Measurements from ENCODE around the gene SLC2A4RG.

The SLC2A4RG gene

DNA sequence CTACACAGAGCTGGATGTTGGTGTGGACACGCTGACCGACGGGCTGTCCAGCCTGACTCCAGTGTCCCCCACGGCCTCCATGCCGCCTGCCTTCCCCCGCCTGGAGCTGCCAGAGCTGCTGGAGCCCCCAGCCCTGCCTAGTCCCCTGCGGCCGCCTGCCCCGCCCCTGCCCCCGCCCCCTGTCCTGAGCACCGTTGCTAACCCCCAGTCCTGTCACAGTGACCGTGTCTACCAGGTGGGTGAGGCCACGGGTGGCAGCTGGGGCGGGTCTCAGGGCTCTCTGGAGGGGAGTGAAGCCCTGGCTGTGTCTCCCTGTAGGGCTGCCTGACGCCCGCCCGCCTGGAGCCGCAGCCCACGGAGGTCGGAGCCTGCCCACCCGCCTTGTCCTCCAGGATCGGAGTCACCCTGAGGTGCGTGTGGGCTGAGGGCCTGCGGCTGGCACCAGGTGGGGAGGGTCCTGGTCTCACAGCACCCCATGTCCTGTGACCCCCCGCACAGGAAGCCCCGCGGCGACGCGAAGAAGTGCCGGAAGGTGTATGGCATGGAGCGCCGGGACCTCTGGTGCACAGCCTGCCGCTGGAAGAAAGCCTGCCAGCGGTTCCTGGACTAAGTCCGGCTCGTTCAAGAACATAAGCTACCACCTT is 2.9 kb downstream of the SLC2A4RG start:
- no peak for DNase-seq

GRCh38 chr20:63743210-63743970 is 3.8 kb downstream of the SLC2A4RG start:
- DNase-seq, result no peak

DNA sequence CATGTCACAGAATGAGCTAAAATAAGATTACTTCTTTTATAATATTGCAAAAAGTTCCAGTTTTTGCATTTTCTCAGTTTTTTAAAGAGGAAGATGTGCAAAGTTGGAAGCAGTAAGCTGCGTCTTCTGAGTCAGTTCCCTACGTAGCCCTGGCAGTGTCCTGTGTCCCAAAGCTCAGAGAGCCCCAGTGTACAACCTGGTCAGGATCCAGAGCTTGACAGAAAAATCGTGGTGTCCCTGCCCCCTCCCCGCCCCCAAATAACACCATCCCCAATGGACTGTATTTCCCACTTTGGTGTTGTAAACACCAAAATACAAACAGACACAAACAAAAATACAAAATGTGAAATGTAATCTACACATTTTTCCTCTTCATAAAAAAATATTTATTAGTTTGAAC is 4.6 kb downstream of the SLC2A4RG start:
- DNase-seq, result no peak

GRCh38 chr20:63744574-63745423 is 5.2 kb downstream of the SLC2A4RG start:
- DNase-seq, result no peak

GRCh38 chr20:63745424-63745805 is 5.8 kb downstream of the SLC2A4RG start:
- DNase-seq, result no peak

- no peak for DNase-seq
Measured at GRCh38 chr20:63745961-63746731, 6.6 kb downstream of the SLC2A4RG start.

DNA sequence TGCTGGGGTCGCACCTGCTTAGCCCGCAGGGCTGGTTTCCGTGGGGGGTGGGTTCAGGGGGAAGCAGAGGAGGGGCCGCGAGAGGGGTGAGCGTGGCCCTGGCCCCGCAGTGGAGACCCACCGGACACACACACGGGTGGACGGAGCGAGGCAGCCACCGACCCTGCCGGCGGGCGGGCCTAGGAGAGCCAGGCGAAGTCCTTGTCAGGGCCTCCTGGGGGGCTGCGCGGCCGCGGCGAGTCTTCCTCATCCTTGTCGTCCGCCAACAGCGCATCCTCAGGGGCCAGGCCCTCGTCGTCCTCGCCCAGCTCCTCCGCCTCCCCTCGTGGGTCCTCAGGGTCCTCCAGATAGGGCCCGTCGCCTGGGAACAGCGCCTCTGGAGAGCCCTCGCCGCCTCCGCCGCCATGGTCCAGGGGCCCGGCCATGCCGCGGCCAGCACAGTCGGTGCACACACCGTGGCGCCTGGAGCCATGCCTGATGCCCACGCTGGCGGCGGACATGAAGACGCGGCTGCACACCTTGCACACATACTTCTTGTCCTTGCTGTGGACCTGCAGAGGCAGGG is 7.3 kb downstream of the SLC2A4RG start:
- no peak for DNase-seq

GRCh38 chr20:63747622-63748069 is 8.1 kb downstream of the SLC2A4RG start:
- no peak for DNase-seq

DNA sequence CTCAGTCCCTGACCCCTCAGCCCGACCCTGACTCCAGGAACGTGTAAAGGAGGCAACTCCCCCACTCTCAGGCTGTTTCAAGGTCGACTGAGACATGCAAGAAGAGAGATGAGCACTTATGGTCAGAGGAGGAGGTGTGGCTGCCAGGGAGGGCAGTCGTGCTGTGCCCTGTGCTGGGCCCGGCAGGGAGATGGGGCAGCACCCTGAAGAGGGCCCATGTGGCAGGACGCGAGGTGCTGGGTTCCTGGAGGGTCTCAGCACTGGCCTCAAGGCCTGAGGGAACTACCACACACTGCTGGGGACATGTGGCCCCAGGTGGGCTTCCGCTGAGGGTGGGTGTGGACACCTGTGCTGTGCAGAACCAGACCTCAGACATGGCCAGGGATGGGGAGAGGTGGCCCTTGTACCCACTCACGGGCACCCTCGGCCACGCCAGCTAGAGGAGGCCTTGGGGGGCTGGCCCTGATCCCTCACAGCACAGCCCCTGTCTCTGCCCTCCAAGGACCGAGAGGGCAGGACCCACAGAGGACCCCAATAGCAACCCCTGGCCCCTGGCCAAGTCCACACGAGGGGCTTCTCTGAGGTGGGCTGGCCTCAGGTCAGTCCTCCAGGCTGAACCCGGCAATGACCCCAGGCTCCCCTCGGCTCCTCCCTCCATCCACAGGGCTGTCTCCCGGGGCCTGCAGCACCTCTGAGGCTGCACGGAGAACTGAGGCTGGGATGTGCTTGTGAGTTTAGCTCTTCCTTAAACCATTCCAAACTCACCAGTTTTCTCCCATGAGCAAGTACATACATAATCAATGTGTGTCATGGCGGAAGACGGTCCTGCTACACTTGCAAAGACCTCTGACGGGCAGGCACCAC is 8.7 kb downstream of the SLC2A4RG start:
- no peak for DNase-seq

- no peak for DNase-seq
Measured at GRCh38 chr20:63748934-63749270, 9.3 kb downstream of the SLC2A4RG start.

GRCh38 chr20:63749597-63750508 is 10.3 kb downstream of the SLC2A4RG start:
- no peak for DNase-seq

- peak; percentile 70 for DNase-seq
Measured at GRCh38 chr20:63750807-63751470, 11.4 kb downstream of the SLC2A4RG start.

DNA sequence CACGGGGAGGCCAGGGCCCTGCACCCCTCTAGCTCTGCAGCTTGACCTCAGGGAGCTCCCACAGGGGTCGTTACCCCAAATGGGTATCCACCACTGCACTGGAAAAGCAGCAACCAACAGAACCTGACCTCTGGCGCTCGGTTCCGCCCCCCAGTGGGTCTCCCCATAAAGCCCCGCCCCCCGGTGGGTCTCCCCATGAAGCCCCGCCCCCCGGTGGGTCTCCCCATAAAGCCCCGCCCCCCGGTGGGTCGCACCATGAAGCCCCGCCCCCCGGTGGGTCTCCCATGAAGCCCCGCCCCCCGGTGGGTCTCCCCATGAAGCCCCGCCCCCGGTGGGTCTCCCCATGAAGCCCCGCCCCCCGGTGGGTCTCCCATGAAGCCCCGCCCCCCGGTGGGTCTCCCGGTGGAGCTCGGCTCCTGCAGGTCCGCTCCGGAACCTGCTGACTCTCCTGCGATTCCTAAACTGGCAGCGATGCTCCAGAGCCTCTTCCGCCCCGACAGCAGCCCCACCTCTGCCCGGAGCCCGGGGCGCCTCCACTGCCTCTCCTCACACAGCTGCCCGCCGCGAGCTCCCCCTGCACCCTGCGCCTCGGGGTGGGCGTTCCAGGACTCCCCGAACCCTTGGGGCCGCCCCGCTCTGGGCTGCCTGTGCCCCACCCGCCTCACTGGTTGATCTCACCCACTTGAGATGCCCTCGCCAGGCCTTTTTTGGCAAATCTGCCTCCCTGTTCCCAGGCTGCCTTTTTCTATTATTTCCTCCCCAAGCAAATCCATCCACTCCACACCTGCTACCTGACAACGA is 12.1 kb downstream of the SLC2A4RG start:
- no peak for DNase-seq

DNA sequence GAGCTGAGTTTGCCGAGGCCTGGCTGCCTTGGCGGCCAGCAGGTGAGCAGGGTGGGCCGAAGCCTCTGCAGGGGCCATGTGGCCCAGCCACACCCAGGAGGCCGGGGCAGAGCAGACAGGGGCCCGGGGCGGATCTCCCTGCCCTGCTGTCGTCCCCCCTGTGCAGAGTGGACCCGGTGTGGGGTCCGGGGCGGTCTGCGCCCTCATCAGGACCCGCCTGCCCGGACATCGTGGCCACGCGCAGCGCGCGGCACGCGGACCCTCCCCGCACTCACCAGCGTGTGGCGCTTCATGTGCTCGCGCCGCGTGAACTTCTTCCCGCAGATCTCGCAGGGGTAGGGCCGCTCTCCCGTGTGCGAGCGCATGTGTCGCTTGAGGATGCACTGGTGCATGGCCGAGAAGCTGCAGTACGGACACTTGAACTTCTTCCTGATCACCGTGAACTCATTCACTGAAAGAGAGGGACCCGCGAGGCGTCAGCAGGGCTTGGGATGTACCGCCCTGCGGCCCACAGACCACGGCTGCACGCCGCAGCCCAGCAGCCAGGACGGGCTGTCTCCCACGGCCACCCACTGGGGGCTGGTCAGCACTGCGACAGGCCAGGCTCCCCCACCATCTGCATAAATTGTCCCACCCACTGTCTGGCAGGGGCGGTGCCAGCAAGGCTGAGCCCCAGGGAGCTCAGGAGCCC is 13.0 kb downstream of the SLC2A4RG start:
- no peak for DNase-seq

- DNase-seq, result no peak
Measured at GRCh38 chr20:63753381-63753780, 13.8 kb downstream of the SLC2A4RG start.

GRCh38 chr20:63754008-63754407 is 14.4 kb downstream of the SLC2A4RG start:
- DNase-seq, result no peak

GRCh38 chr20:63755933-63756647 is 16.5 kb downstream of the SLC2A4RG start:
- no peak for DNase-seq

DNA sequence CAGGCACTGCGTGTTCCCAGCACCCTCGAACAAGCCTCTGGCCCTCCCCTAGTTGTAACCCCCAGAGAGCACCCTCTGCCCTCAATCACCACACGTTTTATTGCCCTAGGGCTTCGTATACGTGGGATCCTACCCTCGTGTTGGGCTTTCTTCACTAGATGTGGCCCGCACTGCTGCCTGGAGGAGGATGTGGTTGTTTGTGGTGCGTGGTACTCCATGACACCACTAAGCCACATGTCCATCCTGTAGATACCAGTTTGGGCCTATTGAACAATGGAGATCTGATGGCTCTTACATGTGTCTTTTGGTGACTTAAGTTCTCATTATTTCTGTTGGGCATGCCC is 17.0 kb downstream of the SLC2A4RG start:
- DNase-seq, result no peak

Measured in activated T-cell treated with anti-CD3 and anti-CD28 coated beads, Interleukin-2, amount 50 U/mL, for 1 hour (primary cell).